ENCODE measurements around the gene RBM27.
A peak's percentile ranks its signal among the peaks of the same experiment; 100 is the strongest.

The RBM27 gene

GRCh38 chr5:146240951-146241350, 37.5 kb downstream of the RBM27 start:
- no peak for DNase-seq (ENCODE audit: low read depth, low spot score)
- Histone ChIP-seq H3K4me3 (no peak overlapping the region), H3K36me3 (ENCODE audit: insufficient read depth, low read length) (peaks cover 65% of the 10 kb centered on the region), H3K9ac (ENCODE audit: insufficient read length) (no peak overlapping the region), H3K9me3 (ENCODE audit: low read depth, low read length) (no peaks in the 10 kb centered on the region), H3K27ac (peak overlapping the region; percentile 49; the same call in 1 of the 2 replicates)
- TF ChIP-seq EZH2 (IDR thresholded peaks at IDR 0.05) (no peak), POLR2AphosphoS5 (IDR thresholded peaks at IDR 0.05; ENCODE audit: borderline replicate concordance, low read depth, low read length) (no peak), FOXP2 (optimal IDR thresholded peaks at IDR 0.05; ENCODE audit: control extremely low read depth, extremely low read length, insufficient read depth) (no peak)

- H3K36me3 ChIP-seq (ENCODE audit: insufficient read depth, low read length), result peaks cover 58% of the 10 kb centered on the region
- no peaks in the 10 kb centered on the region for H3K9me3 ChIP-seq (ENCODE audit: low read depth, low read length)
- TF ChIP-seq POLR2AphosphoS5 (IDR thresholded peaks at IDR 0.05; ENCODE audit: borderline replicate concordance, low read depth, low read length), result no peak
- TF ChIP-seq FOXP2 (optimal IDR thresholded peaks at IDR 0.05; ENCODE audit: control extremely low read depth, extremely low read length, insufficient read depth), result no peak
- TF ChIP-seq EZH2 (IDR thresholded peaks at IDR 0.05), result no peak
- H3K4me3 ChIP-seq, result no peak overlapping the region
- no peak overlapping the region for H3K9ac ChIP-seq (ENCODE audit: insufficient read length)
- H3K27ac ChIP-seq, result no peak overlapping the region
- no peak for DNase-seq (ENCODE audit: low read depth, low spot score)
Measured at GRCh38 chr5:146243247-146243646, 39.8 kb downstream of the RBM27 start.

GRCh38 chr5:146248561-146248960, 45.2 kb downstream of the RBM27 start:
- H3K9ac ChIP-seq (ENCODE audit: insufficient read length), result no peak overlapping the region
- H3K9me3 ChIP-seq (ENCODE audit: low read depth, low read length), result no peaks in the 10 kb centered on the region
- H3K36me3 ChIP-seq (ENCODE audit: insufficient read depth, low read length), result peaks cover 34% of the 10 kb centered on the region
- DNase-seq (ENCODE audit: low read depth, low spot score), result no peak
- H3K27ac ChIP-seq, result no peak overlapping the region
- no peak for TF ChIP-seq EZH2 (IDR thresholded peaks at IDR 0.05)
- no peak for TF ChIP-seq FOXP2 (optimal IDR thresholded peaks at IDR 0.05; ENCODE audit: control extremely low read depth, extremely low read length, insufficient read depth)
- no peak for TF ChIP-seq POLR2AphosphoS5 (IDR thresholded peaks at IDR 0.05; ENCODE audit: borderline replicate concordance, low read depth, low read length)
- H3K4me3 ChIP-seq, result no peak overlapping the region

- no peak overlapping the region for H3K9ac ChIP-seq (ENCODE audit: insufficient read length)
- TF ChIP-seq EZH2 (IDR thresholded peaks at IDR 0.05), result no peak
- TF ChIP-seq FOXP2 (optimal IDR thresholded peaks at IDR 0.05; ENCODE audit: control extremely low read depth, extremely low read length, insufficient read depth), result no peak
- no peak for TF ChIP-seq POLR2AphosphoS5 (IDR thresholded peaks at IDR 0.05; ENCODE audit: borderline replicate concordance, low read depth, low read length)
- no peaks in the 10 kb centered on the region for H3K9me3 ChIP-seq (ENCODE audit: low read depth, low read length)
- no peak for DNase-seq (ENCODE audit: low read depth, low spot score)
- H3K36me3 ChIP-seq (ENCODE audit: insufficient read depth, low read length), result peaks cover 46% of the 10 kb centered on the region
- H3K4me3 ChIP-seq, result no peak overlapping the region
- no peak overlapping the region for H3K27ac ChIP-seq
Measured at GRCh38 chr5:146249801-146250200, 46.4 kb downstream of the RBM27 start.
